ENCODE data around the gene RERE. TPM values are rescaled to one million over a fixed set of nuclear protein-coding genes. Genes with fewer than 3 reads are reported as not detected.

The RERE gene
- polyA plus RNA-seq, 4 donors: 112 to 163 (median 156) TPM

- no peak for DNase-seq (ENCODE audit: low read depth in 4 of 4, low spot score in 3 of 4)
These were observed 225.9 kb downstream of the RERE start for GRCh38 chr1:8591569-8591968.

DNA sequence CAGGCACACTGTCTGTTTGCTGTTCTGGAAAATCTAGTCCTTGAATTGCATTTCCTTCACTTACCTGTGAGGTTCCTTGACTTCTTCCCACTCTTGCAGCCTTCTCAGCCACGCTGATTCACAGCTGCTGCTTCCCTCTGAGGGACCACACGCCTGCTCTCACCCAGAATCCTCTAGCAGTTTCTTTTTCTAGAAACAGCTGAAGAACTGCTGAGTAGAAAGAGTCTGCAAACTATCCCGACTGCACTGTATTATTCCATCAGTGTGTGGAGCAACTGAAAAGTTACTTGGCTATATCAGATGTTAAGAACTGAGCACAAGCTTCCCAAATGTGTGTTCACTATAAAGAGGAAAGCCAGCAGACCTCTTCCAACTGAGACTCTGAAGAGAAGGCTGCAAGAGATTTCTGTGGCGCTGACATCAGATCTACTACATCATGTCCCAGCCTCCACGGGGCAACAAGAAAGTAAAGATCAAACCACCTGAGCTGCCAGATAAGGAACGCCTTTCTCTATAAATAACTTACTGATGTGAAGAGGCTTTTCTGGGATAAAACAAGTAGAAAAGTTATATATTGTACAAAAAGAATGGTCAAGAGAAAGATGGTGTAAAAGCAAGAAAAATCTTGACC is 226.6 kb downstream of the RERE start:
- DNase-seq (ENCODE audit: low read depth in 4 of 4, low spot score in 3 of 4): no peak

DNA sequence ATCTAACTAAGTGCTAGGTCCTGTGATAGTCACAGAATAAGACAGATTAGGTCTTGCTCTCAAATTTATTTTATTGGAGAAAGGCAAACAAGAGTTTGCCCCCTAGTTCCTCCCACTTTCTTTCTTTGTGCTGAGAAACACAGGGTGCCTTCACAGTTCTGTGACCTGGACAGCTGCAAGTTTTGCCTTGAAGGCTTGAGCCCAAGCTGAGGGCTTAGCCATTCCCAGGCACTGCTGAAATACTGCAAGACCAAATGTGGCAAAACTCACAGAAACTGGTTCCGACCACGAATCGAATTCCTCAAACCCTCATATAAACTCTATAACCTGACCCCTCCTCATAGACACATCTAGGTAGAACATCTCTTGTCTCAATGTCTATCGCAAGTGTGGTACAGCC is 227.9 kb downstream of the RERE start:
- DNase-seq (ENCODE audit: low read depth in 4 of 4, low spot score in 3 of 4): no peak

DNA sequence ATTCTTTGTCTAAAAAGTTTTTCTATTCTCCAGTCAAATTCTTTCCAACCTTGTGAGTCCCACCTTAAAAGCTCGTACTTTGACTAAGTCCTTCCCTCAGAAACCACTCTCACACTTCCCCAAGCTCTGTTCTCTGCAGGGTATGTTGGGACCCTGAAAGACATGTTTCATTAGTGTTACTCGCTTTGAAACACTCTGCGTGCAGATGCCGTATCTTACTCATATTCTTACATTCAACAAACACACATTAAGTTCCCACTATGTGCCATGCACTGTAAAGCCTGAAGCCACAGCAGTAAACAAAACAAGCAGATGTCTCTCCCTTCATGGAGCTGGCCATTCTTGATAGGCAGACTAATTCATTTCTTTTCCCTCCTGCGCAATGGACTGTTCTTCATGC is 229.7 kb downstream of the RERE start:
- DNase-seq (ENCODE audit: low read depth in 4 of 4, low spot score in 3 of 4): no peak

- no peak for DNase-seq (ENCODE audit: low read depth in 4 of 4, low spot score in 3 of 4)
These were observed 231.0 kb downstream of the RERE start for GRCh38 chr1:8586438-8586837.

DNA sequence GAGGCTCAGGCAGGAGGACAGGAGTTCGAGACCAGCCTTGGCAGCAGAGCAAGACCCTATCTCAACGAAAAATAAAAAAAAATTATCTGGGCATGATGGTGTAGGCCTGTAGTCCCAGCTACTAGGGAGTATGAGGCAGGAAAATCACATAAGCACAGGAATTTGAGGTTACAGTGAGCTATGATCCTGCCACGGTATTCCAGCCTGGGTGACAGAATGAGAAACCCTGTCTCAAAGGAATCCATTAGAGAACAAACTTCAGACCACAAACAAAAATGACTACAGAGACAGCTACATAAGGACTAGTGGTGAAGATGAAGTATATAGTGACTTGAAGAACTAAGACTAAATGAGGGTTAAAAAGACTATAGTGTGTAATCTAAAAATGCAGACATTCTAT is 233.1 kb downstream of the RERE start:
- DNase-seq (ENCODE audit: low read depth in 4 of 4, low spot score in 3 of 4): no peak

- DNase-seq (ENCODE audit: low read depth in 4 of 4, low spot score in 3 of 4): no peak
These were observed 234.4 kb downstream of the RERE start for GRCh38 chr1:8583031-8583430.

DNA sequence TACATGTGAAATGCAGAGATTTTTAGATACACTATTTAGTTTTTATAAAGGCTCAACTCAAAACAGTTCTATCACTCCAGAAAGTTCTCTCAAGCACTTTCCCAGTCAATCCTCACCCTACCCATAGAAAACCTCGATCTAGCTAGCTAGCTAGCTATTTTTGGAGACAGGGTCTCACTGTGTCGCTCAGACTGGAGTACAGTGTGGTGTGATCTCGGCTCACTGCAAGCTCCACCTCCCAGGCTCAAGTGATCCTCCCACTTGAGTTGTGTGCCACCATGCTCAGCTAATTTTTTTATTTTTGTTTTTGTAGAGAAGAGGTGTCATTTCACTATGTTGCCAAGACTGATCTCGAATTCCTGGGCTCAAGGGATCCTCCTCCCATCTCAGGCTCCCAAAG is 236.9 kb downstream of the RERE start:
- no peak for DNase-seq (ENCODE audit: low read depth in 4 of 4, low spot score in 3 of 4)

- DNase-seq (ENCODE audit: low read depth in 4 of 4, low spot score in 3 of 4): no peak
These were observed 238.5 kb downstream of the RERE start for GRCh38 chr1:8578936-8579335.

GRCh38 chr1:8578132-8578877 is 239.1 kb downstream of the RERE start:
- no peak for DNase-seq (ENCODE audit: low read depth in 4 of 4, low spot score in 3 of 4)

DNA sequence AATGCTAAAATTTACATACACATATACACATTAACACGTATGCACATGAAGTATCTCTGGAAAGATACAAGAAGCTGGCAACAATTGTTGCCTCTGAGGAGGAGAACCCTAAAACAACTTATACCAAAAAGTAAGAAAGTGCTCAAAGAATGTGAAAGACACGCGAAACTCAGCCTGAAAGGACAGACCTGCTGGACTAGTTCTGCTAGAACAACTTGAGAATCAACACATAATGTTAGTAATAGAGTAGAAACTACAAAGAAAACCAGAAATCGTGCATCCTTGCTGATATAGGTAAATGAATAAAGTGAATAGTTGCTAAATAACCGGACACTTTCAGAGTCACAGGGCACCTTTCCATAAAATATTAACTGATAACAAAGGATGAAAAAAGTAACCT is 242.5 kb downstream of the RERE start:
- no peak for DNase-seq (ENCODE audit: low read depth in 4 of 4, low spot score in 3 of 4)

DNA sequence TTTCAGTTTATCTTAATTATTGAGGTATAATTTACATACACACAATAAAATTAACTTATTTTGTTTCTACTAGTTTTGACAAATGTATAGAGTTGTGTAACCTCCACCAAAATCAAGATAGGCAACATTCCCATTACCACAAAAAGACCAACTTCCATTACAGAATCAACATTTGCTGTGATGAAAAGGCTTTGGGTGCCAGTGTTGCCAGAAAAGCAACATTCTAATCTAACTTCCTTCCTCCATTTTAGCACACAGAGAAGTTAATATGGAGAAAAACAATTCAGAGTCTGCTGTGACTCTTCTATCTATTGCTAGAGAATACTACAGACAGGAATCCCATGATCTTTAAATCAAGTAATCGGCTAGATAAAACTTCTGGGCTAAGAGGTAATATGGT is 245.3 kb downstream of the RERE start:
- DNase-seq (ENCODE audit: low read depth in 4 of 4, low spot score in 3 of 4): no peak

GRCh38 chr1:8571200-8571984 is 246.0 kb downstream of the RERE start:
- DNase-seq (ENCODE audit: low read depth in 4 of 4, low spot score in 3 of 4): no peak

DNA sequence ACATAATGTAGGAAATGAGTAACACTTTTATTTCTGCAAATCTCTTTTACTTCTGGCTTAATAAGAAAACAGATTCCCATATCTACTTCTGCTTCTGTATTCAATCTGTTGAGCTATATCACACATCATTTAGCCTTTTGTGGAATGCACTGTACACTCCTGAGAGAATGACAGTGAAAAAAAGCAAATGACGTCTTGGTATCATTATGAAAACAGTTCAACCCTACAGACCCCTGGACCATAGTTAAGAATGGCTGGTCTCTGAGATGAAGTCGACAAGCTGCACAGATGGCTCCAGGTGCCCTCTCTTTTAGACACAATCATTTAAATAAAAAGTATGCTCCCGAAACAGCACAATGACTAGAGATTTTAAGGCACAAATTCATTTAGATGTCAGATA is 247.0 kb downstream of the RERE start:
- no peak for DNase-seq (ENCODE audit: low read depth in 4 of 4, low spot score in 3 of 4)

GRCh38 chr1:8569242-8569641 is 248.2 kb downstream of the RERE start:
- DNase-seq (ENCODE audit: low read depth in 4 of 4, low spot score in 3 of 4): no peak

DNA sequence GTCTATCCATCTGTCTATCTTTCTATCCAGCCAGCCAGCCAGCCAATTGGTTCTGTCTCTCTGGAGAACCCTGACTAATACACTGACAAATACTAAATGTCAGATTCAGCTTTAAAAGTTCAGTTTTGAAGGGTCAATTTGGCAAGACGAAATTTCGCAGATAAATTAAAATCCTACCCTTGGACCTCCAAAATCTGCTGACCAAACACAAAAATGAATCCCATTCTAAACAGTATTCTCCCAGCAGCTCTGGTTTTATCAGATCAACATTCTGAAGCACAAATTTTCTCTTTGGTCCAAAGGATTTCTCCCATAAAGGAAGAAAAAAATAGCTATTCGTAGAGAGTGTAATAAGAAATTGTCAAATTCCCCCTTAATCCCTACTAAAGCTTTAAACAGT is 248.6 kb downstream of the RERE start:
- no peak for DNase-seq (ENCODE audit: low read depth in 4 of 4, low spot score in 3 of 4)

DNA sequence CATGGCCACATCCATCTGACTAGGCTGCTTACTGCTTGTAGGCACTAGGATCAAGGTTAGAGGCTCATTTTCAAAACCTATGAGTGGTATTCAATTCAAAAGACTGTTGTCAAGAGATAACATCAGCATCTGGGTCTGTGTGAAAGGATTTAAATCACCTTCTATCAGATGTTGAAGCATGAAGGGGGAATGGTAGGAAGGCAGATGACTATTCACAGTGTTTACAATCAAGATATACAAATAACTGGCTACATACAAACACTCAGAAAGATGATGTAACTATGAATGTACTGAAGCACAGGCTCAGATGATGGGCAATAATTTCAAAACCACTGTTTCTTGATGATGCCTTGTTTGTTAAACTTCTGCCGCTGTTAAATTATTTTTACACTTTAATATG is 250.3 kb downstream of the RERE start:
- no peak for DNase-seq (ENCODE audit: low read depth in 4 of 4, low spot score in 3 of 4)

DNA sequence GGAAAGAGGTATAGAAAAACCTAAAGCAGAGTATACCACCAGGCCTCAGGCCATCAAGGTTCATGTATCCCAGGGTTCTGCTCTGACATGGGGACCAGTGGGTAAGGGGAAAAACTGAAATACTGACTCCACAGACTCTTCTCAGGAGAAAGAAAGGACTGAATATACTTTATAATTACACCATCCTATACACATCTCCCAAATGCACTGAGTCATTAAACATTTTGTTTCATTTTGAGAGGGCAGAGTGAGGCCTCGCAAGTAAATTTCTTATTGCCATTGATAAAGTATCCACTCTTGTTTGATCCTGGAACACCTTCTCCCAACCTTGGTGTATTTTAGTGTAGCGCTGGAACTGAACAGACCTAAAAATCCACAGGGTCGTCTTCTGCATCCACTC is 251.6 kb downstream of the RERE start:
- DNase-seq (ENCODE audit: low read depth in 4 of 4, low spot score in 3 of 4): no peak

DNA sequence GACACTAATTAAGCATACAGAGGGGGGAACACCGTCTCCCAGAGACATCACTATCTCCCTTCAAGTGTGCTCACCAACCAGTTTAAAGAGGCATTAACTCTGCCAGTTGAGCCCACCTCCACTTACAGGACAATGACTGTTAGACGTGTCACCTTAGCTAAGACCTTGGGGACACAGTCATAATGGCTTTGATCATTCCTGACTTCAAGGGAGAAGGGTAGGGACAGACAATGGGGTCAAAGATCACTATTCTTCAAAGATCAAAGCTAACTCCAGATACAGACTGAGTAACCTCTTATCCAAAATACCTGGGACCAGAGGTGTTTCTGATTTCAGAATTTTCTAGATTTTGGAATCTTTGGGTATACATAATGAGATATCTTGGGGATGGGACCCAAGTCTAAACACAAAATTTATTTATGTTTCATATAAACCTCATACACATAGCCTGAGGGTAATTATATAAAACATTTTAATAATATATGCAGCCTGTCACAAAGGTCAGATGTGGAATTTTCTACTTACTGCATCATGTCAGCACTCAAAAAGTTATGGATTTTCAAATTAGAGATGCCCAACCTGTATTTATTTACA is 253.4 kb downstream of the RERE start:
- DNase-seq (ENCODE audit: low read depth in 4 of 4, low spot score in 3 of 4): no peak

- no peak for DNase-seq (ENCODE audit: low read depth in 4 of 4, low spot score in 3 of 4)
These were observed 254.3 kb downstream of the RERE start for GRCh38 chr1:8562881-8563865.

Data from left renal pelvis (tissue), 4 donors.